Islet of Langerhans (tissue), 1 donor: Measurements from ENCODE around the gene NEAT1.
A peak's percentile ranks its signal among the peaks of the same experiment; 100 is the strongest.

Source experiments
- FAIRE-seq: peaks from one replicate; lab custom pipeline; 2011; peaks lifted over from hg19 to GRCh38; lab: Jason Lieb, UNC

The NEAT1 gene

DNA sequence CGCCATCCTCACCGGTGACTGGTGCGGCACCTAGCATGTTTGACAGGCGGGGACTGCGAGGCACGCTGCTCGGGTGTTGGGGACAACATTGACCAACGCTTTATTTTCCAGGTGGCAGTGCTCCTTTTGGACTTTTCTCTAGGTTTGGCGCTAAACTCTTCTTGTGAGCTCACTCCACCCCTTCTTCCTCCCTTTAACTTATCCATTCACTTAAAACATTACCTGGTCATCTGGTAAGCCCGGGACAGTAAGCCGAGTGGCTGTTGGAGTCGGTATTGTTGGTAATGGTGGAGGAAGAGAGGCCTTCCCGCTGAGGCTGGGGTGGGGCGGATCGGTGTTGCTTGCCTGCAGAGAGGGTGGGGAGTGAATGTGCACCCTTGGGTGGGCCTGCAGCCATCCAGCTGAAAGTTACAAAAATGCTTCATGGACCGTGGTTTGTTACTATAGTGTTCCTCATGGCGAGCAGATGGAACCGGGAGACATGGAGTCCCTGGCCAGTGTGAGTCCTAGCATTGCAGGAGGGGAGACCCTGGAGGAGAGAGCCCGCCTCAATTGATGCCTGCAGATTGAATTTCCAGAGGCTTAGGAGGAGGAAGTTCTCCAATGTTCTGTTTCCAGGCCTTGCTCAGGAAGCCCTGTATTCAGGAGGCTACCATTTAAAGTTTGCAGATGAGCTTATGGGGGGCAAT is 1.1 kb downstream of the NEAT1 start:
- no peak for FAIRE-seq

DNA sequence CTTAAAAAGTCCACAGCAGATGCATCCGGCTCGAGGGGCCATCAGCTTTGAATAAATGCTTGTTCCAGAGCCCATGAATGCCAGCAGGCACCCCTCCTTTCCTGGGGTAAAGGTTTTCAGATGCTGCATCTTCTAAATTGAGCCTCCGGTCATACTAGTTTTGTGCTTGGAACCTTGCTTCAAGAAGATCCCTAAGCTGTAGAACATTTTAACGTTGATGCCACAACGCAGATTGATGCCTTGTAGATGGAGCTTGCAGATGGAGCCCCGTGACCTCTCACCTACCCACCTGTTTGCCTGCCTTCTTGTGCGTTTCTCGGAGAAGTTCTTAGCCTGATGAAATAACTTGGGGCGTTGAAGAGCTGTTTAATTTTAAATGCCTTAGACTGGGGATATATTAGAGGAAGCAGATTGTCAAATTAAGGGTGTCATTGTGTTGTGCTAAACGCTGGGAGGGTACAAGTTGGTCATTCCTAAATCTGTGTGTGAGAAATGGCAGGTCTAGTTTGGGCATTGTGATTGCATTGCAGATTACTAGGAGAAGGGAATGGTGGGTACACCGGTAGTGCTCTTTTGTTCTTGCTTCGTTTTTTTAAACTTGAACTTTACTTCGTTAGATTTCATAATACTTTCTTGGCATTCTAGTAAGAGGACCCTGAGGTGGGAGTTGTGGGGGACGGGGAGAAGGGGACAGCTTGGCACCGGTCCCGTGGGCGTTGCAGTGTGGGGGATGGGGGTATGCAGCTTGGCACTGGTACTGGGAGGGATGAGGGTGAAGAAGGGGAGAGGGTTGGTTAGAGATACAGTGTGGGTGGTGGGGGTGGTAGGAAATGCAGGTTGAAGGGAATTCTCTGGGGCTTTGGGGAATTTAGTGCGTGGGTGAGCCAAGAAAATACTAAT is 1.9 kb downstream of the NEAT1 start:
- no peak for FAIRE-seq

DNA sequence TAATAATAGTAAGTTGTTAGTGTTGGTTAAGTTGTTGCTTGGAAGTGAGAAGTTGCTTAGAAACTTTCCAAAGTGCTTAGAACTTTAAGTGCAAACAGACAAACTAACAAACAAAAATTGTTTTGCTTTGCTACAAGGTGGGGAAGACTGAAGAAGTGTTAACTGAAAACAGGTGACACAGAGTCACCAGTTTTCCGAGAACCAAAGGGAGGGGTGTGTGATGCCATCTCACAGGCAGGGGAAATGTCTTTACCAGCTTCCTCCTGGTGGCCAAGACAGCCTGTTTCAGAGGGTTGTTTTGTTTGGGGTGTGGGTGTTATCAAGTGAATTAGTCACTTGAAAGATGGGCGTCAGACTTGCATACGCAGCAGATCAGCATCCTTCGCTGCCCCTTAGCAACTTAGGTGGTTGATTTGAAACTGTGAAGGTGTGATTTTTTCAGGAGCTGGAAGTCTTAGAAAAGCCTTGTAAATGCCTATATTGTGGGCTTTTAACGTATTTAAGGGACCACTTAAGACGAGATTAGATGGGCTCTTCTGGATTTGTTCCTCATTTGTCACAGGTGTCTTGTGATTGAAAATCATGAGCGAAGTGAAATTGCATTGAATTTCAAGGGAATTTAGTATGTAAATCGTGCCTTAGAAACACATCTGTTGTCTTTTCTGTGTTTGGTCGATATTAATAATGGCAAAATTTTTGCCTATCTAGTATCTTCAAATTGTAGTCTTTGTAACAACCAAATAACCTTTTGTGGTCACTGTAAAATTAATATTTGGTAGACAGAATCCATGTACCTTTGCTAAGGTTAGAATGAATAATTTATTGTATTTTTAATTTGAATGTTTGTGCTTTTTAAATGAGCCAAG is 2.7 kb downstream of the NEAT1 start:
- FAIRE-seq = no peak

DNA sequence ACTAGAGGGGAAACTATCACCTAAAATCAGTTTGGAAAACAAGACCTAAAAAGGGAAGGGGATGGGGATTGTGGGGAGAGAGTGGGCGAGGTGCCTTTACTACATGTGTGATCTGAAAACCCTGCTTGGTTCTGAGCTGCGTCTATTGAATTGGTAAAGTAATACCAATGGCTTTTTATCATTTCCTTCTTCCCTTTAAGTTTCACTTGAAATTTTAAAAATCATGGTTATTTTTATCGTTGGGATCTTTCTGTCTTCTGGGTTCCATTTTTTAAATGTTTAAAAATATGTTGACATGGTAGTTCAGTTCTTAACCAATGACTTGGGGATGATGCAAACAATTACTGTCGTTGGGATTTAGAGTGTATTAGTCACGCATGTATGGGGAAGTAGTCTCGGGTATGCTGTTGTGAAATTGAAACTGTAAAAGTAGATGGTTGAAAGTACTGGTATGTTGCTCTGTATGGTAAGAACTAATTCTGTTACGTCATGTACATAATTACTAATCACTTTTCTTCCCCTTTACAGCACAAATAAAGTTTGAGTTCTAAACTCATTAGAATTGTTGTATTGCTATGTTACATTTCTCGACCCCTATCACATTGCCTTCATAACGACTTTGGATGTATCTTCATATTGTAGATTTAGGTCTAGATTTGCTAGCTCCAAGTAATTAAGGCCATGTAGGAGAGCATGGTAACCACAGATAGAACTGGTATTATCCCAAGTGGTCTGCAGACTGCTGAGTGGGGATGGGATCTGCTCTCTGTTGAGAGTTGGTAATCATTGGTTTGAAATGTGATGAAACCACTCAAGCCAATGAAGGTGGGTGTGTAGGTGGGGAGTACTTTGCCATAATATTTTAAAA is 3.6 kb downstream of the NEAT1 start:
- no peak for FAIRE-seq

DNA sequence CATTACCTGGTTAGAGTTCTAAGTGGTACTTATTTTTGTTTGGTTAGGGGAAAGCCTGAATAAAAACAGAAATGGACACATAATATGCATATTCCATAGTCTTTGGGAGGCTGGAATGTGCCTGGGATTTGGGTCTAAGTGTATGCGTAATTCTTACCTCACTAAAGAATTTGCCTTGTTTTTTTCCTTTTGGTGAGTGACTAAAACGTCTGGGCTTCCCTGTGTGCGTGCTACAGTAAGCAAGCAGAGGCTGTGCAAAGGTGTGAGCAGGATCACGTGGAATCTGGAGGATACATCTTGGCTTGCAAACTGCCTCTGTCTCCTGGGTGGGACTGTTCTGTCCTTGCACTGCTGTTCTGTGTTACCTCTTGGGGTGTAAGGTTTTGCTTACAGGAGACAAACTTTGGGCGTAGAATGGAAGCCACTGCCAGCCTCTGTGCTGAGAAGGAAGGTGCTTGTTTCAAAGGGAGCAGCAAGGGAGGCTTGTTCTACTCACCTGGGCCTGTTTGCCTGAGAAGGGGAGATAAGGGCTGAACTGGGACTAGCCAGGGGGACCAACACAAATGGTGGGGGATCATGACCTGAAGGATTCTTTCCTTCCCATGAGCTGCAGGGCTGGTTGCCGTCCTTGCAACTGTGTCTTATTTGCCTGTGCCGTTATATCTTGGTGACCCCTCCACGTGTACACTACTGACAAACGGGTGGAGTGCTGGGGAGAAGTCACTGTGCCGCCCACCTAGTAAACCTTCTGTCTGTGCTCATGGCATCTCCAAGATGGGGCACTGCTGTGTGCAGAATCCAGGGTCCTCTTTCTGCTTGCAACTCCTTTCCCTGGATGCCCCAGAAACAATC is 4.5 kb downstream of the NEAT1 start:
- FAIRE-seq = no peak

DNA sequence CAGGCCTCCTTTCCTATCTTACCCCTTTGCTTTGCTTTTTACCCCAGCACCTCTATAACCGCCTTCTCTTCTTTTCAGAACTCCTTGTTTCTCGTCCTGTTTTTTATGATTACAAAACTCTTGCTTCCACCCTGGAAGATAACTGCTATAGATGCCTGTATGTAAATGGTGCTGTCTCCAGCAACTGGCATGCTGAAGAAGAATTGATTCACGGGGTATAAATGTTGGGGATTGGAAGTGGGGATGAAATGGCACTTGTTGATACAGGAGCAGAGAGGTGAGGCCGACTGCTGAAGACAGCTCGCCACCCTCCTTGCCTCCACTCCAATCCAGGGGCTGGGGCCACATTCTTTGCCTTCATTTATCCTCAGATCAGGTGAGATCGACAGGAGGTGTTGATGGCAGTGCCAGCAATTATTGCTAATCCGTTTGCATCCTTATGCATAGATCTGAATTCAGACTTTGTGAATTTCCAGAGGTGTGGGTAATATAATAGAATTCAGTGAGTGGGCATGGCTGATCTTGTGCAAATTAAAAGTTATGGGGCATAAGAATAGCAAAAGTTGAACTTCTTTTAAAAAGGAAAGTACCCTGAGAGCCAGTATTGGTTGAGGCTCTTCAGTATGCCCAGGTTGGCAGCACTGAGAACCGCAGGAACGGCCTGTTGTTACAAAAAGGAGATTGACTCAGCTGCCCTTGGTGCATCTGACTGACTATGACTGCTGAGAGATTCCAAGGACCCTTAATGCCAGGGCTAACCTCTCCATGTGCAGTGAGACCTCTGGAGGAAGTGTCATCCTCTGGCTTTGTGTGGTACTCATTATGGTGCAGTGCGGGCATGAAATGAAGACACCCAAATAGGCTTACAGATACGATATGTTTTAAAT is 5.3 kb downstream of the NEAT1 start:
- no peak for FAIRE-seq

DNA sequence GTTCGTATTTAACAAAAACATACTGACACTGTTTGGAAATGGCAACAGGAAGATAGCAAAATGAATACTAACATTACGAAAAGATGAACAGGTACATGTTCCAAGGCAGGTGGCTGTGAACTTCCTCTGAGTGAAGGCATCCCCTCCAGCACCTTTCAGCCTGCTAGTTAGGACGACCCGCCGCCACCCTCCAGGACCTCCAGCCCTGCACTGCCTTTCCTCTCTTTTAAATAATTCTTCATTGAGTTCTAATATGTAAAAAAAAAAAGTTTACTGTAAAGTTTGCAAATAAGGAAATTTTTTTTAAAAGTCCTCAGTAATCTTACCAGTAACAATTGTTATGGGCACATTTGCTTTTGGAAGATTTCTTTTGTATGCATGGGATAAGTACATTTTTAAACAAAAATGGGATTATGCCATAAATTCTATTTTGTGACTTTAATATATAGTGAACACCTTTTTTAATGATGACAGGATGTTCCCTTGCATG is 6.0 kb downstream of the NEAT1 start:
- FAIRE-seq = no peak

DNA sequence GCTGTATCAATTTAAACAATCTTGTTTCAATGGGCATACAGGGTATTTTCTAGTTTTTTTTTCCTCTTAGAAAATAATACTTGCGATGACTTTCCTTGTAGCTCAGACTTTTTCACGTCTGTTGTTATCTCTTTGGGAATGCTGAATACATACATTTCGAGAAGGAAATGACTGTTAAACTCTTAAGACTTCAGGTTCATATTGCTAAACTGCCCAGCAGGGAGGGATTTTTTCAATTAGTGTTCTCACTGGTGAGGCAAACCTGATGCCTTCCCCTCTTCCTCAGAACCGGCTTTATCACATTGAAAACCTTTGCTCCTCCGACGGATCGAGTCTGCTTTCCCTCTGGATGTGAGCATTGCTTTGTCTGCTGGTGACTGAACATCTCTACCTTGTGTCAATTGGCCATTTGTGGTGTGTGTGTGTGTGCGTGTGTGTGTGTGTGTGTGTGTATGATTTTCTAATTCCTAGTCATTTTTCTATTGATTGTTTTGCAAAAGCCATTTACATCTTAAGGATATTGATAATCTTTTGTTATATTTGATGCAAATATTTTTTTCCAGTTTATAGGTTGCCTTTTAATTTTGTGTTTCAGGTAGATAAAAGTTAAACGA is 6.6 kb downstream of the NEAT1 start:
- no peak for FAIRE-seq

DNA sequence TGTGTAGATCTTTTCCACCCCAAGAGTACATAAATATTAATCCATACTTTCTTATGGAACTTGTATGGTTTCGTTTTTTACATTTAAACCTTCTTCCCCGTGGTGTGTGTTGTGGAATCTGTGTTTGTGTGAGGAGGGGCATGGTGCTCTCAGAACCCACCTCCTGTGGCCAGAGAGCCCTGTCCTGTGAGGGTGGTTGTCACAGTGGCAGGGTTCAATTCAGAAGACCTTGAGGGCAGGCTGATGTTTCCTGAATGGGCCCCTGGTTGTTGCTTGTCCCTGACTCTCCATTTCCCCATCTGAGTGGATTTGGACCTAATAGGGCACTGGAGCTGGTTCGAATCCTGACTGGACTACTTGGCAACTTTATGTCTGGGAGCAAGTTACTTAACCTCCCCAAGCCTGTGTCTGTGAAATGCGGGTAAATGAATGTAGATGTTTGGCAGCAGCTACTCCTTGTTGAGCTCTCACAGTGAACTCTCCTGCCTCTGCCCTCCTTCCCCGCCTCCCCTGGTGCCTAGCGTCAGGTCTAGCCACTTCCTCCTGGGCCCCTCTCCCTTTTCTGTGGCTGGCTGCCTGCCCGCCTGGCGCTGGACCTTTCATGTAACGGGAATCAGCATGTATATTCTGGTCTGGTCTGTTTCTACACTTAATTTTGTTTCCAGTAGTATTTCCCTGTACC is 7.3 kb downstream of the NEAT1 start:
- FAIRE-seq = no peak

DNA sequence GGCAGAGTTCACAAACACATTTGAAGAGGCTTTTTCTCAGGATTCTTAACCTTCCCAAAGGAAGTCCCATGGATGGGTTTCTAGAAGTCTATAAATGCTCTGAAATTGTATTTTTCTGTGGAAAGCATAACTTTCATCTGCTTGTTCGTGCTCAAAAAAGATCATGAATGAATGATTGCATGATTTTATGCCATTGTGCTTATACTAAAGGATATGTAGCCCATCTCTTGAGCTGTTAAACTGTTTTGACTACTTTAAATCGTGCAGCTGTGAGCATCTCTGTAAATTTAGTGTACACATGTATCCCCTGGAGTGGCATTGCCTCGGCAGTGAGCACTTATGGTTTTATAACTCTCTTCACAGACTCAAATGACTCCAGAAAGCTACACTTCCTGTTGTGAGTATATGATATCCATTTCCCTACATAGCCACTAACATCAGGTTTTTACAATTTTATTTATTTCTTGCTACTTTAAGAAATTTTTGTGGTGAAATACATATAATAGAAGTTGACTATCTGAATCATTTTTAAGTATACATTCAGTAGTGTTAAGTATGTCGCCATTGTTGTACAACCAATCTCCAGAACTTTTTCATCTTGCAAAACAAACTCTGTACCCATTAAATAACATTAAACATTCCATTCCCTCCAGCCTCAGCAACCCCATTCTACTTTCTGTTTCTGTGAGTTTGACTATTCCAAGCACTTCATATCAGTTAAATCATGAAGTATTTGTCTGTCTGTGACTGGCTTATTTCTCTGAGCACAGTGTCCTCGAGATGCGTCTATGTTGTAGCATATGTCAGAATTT is 8.0 kb downstream of the NEAT1 start:
- no peak for FAIRE-seq

DNA sequence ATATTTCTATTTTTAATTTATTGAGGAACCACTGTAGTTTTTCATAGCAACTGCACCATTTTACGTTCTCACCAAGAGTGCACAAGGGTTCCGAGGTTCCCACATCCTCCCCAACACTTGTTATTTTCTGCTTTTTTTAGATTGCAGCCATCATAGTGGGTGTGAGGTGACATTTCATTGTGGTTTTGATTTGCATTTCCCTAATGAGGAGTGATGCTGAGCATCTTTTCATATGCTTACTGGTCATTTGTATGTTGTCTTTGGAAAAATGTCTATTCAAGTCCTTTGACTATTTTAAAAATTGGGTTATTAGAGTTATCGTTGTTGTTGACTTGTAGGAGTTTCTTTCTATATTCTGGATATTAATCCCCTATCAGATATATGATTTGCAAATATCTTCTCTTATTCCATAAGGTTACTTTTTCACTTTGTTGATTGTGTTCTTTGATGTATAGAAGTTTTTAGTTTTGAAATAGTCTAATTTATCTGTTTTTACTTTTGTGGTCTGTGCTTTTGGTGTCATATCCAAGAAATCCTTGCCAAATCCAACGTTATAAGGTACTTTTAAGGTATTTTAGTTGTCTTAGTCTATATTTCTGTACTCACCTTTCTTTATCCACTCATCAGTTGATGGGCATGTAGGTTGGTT is 9.0 kb downstream of the NEAT1 start:
- FAIRE-seq = no peak

DNA sequence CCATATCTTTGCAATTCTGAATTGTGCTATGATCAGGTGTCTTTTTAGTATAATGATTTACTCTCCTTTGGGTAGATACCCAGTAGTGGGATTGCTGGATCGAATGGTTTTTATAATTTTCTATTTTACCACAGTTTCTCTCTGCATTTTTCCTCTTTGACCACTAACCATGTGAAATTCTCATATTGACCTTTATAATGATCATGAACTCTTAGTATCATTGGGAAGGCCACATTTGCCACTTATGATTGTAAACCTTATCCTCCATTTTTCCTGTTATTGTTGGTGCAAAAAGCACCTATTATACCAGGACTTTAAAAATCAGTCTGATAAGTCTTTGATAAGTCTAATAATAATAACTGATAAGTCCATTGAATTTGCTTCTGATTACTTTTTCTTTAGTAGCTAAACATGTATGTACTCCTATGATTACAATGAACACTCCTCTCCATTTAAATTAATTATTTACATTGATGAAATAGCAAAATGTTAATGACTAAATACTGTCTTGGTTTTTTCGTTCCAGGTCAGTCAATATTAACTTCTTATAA is 9.6 kb downstream of the NEAT1 start:
- FAIRE-seq = no peak

DNA sequence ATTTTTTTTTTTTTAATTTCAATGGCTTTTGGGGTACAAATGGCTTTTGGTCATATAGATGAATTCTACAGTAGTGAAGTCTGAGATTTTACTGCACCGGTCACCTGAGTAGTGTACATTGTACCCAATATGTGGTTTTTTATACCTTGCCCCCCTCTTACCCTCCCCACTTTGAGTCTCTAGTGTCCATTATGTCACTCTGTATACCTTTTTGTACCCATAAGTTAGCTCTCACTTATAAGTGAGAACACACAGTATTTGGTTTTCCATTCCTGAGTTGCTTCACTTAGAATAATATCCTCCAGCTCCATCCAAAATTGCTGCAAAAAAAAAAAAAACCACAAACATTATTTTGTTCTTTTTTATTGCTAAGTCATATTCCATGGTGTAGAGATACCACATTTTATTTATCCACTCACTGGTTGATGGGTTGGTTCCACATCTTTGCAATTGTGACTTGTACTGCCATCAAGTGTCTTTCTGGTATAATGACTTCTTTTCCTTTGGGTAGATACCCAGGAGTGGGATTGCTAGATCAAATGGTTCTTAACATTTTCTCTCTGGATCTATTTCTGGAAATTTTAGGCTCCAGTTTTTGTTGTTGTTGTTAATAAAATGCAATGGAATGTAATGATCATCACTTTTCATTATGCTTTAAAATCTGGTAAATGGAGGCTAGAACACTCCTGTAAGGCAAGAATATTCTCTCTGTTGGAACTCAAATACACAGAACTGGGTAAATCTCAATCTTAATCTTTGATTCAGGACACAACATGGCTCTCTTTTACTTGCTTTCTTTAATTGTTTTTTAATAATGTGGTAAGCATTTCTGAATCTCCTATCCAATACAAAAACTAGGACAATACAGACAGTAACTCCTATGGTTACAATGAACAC is 10.3 kb downstream of the NEAT1 start:
- peak; percentile 78 for FAIRE-seq

DNA sequence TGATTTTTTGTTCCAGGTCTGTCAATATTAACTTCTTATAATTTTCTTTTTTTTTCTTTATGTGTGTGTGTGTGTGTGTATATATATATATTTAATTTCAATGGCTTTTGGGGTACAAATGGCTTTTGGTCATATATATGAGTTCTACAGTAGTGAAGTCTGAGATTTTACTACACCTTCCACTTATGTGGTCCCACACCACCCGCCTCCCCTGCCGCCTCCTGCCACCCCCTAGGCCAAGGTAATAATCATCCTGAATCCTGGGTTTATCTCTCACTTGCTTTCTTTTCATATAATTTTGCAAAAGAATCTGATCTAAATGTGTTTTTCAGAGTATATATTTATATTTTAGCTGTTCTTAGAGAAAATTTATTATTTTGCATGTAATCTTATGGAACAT is 11.1 kb downstream of the NEAT1 start:
- FAIRE-seq = no peak

DNA sequence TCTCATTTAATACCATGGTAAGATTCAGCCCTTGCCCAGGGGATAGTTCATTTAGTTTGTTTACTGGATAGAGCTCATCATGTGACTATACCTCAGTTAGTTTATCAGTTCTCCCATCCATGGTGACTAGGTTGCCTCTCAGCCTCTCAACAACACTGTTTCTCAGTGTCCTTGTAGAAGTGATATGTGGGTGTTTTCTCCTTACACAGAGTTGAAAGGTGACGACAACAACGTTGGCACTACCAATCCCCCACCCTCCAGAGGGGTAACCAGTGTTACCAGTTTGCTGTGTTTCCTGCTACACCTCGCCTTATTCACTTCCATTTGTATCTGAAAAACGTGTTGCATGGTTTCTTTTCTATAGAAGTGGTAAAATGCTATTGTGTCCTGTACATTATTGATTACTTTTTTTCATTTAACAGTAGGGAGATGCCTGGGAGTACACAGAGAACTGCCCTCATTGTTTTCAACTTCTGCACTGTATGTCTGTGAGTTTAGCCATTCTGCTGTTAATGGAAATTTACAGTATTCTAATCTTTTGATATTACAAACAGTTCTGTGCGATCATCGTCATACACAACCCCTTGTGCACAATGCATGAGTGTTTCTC is 11.6 kb downstream of the NEAT1 start:
- no peak for FAIRE-seq
